Bladder microvascular endothelial cell (primary cell): ENCODE data around the gene MAN2A2. TPM values are rescaled to one million over a fixed set of nuclear protein-coding genes. Genes with fewer than 3 reads are reported as not detected.

ENCODE experiments used
- total RNA-seq: library from RNA; depleted of rRNA; stranded (reverse); fragments of >200 nt; gene quantifications from 2 replicates; pipeline ENCODE4 v1.2.3, GENCODE V29; 2014

The MAN2A2 gene
- total RNA-seq = 14.7 and 50.2 TPM in 2 replicates

DNA sequence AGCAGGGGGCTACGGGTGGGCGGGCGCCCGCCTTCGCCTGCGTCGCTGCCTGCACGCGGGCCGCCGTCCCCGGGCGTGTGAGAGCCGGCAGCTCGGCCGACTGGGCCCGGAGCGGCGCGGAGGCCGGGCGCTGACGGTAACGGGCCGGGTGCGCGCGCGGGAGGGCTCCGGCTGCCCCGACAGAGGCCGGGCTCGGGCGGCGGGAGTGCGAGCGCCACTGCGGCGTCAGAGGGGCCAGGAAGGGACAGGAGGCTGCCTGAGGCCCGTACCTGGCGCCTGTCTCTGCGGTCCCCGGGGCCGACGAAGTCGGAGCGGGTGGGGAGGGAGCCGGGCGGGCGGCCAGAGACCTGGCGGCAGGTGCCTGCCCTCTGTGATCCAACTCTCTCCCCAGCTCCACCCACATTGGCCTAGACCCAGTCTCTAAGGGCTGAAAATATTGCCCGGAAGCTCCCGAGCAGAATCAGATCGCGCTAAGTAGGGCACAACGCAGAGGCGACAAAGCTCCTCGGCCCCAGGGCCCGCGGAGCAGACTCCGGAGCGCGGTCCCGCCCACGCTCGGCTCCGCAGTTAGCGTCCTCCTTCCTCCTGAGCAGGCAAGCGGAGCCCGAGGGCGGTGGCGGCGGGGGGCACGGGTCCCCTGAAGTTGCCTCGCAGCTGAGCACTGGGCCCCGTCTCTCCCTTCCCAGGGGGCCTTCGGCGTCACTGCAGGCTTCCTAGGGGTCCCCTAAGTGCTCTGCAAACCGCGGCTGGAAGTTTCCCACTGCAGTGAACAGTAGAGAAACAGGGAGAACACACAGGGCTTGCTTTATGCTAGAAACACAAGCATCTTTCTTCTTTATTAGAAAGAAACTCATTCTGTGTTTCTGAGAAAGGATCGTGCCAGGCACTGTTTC is at the start of gene MAN2A2:
Gene MAN2A2 (plus strand): TSS at position 463 of the 893 bp plus-strand sequence. CDS start 906 bp downstream, outside the sequence.

DNA sequence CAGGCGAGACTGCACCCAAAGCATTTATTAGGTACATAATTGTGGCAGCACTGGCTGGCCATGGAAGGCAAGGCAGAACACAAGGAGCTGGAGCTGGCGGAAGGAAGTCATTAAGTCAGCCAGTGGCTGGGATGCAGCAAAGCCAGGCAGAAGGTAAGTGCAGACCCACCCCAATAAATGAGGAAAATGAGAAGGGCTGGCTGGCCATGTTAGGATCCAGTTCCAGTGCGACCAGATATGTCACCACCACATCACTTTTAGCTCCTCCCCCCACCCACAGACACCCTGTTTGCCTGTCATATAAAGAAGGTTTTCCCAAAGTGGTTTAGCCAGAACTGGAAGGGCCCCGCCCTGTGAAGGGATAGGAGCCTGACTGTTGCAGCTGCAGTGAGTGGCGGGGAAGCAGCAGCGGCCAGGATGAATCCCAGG is 34.8 kb upstream of the MAN2A2 start, which contains the start of gene FURIN:
Gene FURIN (plus strand): TSS at position 328 of the 429 bp plus-strand sequence. CDS start 7,153 bp downstream, outside the sequence.

DNA sequence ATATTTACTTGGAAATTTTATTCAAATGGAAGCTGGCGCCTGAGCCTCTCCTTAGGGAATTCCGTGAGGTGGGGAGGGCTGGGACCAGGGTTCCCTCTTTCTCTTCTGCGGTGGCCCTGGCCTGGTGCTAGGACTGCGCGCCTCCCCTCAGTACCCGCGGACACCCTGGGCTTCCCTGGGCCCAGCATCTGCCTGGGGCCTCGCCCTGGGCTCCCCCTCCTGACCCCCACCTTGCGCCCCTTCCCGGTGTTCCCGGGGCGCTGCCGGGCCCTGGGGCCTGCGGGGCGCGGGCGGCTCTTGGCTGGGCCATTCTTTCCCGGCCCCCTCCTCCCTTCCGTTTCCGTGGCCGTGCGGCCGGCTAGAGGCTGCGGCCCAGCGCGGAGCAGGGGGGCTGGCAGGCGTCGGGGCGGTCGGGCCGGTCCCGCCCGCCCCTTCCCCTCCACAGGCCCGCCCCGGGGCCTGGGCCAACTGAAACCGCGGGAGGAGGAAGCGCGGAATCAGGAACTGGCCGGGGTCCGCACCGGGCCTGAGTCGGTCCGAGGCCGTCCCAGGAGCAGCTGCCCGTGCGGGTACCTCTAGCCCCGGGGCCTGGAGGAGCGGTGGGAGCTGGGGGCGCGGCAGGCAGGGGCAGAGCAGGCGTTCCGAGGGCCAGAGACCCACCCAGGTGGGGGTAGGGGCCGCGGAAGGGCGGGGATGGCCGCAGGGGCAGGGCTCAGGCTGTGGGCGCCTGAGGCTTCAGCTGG is 19.0 kb upstream of the MAN2A2 start, which contains the start of gene FES:
Gene FES (plus strand): TSS at position 529 of the 743 bp plus-strand sequence. CDS start 542 bp downstream, outside the sequence.

DNA sequence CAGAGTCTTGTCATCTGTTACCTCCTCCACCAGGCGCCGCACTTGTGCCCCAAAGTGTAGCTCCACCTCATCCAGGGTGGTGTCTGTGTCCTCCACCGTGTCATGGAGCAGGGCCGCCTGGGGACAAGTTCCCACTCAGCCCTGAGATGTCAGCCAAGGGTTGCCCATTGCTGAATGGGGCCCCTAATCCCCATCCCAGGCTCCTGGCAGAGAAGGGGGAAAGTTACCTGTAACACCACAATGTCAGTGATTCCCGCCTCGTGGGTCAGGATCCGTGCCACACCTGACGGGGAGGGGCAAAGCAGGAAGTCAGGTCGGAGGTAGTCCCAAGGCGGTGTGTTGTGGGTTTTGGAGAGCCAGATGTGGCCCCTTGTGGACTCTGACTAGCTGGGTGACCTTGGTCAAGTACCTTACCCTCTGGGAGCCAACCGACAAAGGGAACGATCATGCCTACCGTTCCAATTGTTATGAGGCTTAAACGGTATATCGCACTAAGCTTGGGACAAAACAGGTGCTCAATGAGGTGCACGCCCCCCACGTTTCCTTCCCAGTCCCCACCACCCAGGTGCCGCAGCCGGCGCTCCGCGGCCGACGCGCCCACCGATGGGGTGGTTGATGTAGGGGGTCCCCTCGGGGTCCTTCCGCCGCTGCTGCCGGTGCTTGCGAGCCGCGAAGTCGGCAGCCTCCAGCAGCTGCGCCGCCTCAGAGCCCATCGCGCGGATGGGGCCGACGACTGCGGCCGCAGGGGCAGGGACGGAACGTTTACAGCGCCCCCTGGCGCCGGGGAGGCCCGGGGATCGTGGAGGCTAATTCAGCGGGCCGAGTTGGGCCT is 28.9 kb downstream of the MAN2A2 start, which contains the start of gene HDDC3:
Gene HDDC3 (minus strand): TSS at position 722 of the 832 bp plus-strand sequence. CDS start 9 bp downstream, at position 713.

DNA sequence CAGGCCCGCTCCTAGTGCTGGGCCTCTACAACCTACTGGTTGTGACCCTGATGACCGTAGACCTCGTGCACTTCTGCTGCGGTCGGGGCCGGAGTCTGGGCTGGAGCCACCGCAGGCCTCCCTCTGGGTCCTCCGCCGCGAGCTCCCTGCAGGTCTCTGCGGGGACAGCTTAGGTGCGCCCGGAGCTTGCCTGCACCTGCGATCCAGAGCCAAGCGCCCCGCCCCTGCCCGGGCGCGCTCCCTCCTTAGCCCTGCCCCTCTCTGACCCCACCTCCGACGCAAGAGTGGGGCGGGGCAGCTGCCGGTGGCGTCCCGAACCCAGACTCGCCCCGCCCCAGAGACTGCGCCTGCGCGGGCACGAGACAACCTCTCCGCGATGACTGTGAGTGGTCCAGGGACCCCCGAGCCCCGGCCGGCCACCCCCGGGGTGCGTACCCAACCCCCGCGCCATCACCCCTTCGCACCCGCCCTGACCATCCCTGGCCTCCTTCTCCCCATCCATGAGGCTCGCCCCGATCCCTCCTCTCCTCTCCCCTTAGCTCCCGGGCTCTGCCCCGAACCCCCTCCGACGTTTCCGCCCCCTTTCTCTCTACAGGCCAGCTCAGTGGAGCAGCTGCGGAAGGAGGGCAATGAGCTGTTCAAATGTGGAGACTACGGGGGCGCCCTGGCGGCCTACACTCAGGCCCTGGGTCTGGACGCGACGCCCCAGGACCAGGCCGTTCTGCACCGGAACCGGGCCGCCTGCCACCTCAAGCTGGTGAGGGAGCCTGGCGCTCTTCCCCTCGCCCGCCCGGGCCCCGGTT is 32.0 kb downstream of the MAN2A2 start, which contains the start of gene UNC45A:
Gene UNC45A (plus strand): TSS at position 337 of the 803 bp plus-strand sequence. CDS start 40 bp downstream, at position 377.

DNA sequence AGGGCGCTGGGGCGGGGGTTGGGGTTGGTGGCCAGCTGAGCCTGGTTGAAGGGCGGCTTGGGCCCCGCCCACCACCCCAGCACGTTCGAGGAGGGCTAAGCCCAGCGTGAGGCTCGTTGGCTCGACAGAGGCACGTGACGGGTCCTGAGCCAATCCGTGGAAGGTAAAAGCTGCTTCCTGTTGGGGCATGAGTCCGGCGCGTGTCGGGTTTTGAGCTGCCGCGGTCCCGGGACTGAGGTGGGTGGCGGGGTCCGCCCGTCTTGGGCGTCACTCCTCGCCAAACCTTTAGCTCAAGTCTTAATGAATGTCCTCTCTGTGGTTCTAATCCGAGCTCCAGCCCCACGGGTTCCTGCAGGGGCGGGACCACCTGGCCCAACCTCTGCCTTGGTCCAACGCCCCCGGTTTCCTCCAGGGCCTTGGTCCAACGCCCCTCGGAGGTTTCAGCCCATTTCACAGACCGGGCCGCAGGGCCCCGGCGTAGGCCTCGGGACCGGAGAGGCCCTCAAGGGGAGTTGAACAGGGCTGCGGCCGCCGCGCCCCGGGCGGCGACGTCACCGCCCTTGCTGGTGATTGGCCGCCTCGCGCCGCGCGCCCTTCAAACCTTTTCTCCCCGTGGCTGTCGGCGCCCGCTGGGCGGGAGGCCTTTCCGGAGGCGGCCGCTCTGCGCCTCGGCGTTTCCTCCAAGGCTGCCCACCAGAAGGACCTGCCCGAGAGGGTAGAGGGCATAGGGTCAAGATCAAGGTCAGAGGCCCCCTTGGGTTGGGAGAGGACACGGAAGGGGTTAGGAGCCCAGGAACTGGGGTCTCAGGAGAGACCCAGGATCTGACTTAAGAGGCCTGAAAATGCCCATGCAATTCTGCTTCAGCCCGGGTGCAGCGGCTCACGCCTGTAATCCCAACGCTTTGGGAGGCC is 51.9 kb downstream of the MAN2A2 start, which contains the start of gene RCCD1:
Gene RCCD1 (plus strand): TSS at position 173 of the 912 bp plus-strand sequence. CDS start 1,851 bp downstream, outside the sequence.

Other genes starting within 250 kb of the MAN2A2 start
- 6.6 and 6.8 TPM in 2 replicates for gene BLM, start 186.0 kb upstream of the MAN2A2 start, total RNA-seq
- gene FURIN, start 34.7 kb upstream of the MAN2A2 start, total RNA-seq = 41.4 and 117 TPM in 2 replicates
- 57.5 and 97.1 TPM in 2 replicates for gene FES, start 18.8 kb upstream of the MAN2A2 start, total RNA-seq
- gene HDDC3, start 29.2 kb downstream of the MAN2A2 start, total RNA-seq = 13.3 and 14.0 TPM in 2 replicates
- gene UNC45A, start 32.0 kb downstream of the MAN2A2 start, total RNA-seq = 92.6 and 122 TPM in 2 replicates
- gene RCCD1, start 51.6 kb downstream of the MAN2A2 start, total RNA-seq = 7.3 and 8.6 TPM in 2 replicates
- gene PRC1, start 91.2 kb downstream of the MAN2A2 start, total RNA-seq = 119 and 178 TPM in 2 replicates
- gene VPS33B, start 119.3 kb downstream of the MAN2A2 start, total RNA-seq = 7.8 and 12.9 TPM in 2 replicates
- 0.65 and 0.69 TPM in 2 replicates for gene SV2B, start 197.0 kb downstream of the MAN2A2 start, total RNA-seq